OCI-LY7 (cell line): ENCODE data around the gene VIPR2. TPM values are rescaled to one million over a fixed set of nuclear protein-coding genes. Genes with fewer than 3 reads are reported as not detected.

Source experiments
- BruUV-seq: library from RNA; stranded (reverse); fragments of 400-500 nt; replicated peaks from 2 replicates; lab custom pipeline; 2021; lab: Mats Ljungman, UMichigan
- CTCF ChIA-PET: fragments of 300-600 bp; sonication (Branson Sonifier 250); formaldehyde crosslinking; loops from one replicate; lab custom pipeline; 2022; ENCODE audit warnings: antibody characterized with exemption; ENCODE audit not compliant: unreplicated experiment; lab: Charles Lee
- POLR2A ChIA-PET: fragments of 300-600 bp; sonication (Branson Sonifier 250); formaldehyde crosslinking; loops from one replicate; lab custom pipeline; 2022; ENCODE audit warnings: antibody characterized with exemption; lab: Charles Lee
- DNase-seq: peaks from one replicate; pipeline ENCODE4 v3.0.0-alpha.2; 2015; ENCODE audit warnings: low spot score
- H2AFZ ChIP-seq: fragments of 200-600 bp; sonication (generic), shearing (Covaris generic); 2 replicates; pipeline ENCODE4 v1.6.1; 2014; ENCODE audit warnings: mild to moderate bottlenecking, antibody characterized with exemption, low read length, moderate library complexity
- H3K27ac ChIP-seq: fragments of 200-600 bp; sonication (generic); 2 replicates; pipeline ENCODE4 v1.5.1; 2014; ENCODE audit warnings: mixed run types, low read depth, mild to moderate bottlenecking, moderate library complexity, low read length, inconsistent platforms; ENCODE audit not compliant: poor library complexity, severe bottlenecking
- H3K36me3 ChIP-seq: fragments of 200-600 bp; sonication (generic); 2 replicates; pipeline ENCODE4 v1.6.1; 2014; ENCODE audit warnings: mild to moderate bottlenecking, antibody characterized with exemption, low read length, moderate library complexity, mixed read lengths; ENCODE audit not compliant: insufficient read depth
- H3K4me1 ChIP-seq: fragments of 200-600 bp; sonication (generic); 2 replicates; pipeline ENCODE4 v1.5.1; 2014; ENCODE audit warnings: mild to moderate bottlenecking, low read length; ENCODE audit not compliant: insufficient read depth, poor library complexity, severe bottlenecking
- H3K4me2 ChIP-seq: fragments of 200-600 bp; sonication (generic); 2 replicates; pipeline ENCODE4 v1.6.1; 2014; ENCODE audit warnings: mild to moderate bottlenecking, low read length
- H3K4me3 ChIP-seq: fragments of 200-600 bp; sonication (generic); 2 replicates; pipeline ENCODE4 v1.5.1; 2014; ENCODE audit warnings: mild to moderate bottlenecking, low read depth, low read length; ENCODE audit not compliant: poor library complexity, severe bottlenecking
- H3K79me2 ChIP-seq: fragments of 200-600 bp; sonication (generic); 2 replicates; pipeline ENCODE4 v1.6.1; 2016; ENCODE audit warnings: low read depth, mild to moderate bottlenecking, low read length, moderate library complexity, mixed read lengths; ENCODE audit not compliant: insufficient read depth
- H3K9me2 ChIP-seq: fragments of 200-600 bp; sonication (generic); 2 replicates; pipeline ENCODE4 v1.6.1; 2016; ENCODE audit warnings: mild to moderate bottlenecking, low read length, mixed read lengths; ENCODE audit not compliant: insufficient read depth
- H3K9me3 ChIP-seq: fragments of 200-600 bp; sonication (generic); 2 replicates; pipeline ENCODE4 v1.6.1; 2014; ENCODE audit warnings: mild to moderate bottlenecking, mixed run types, low read length, mixed read lengths
- H4K20me1 ChIP-seq: fragments of 200-600 bp; sonication (generic); 2 replicates; pipeline ENCODE4 v1.6.1; 2014; ENCODE audit warnings: mild to moderate bottlenecking, antibody characterized with exemption, low read length, moderate library complexity, mixed read lengths; ENCODE audit not compliant: insufficient read depth
- EZH2phosphoT487 ChIP-seq: fragments of 200-600 bp; sonication (generic); IDR thresholded peaks from 2 replicates; pipeline ENCODE4 v1.6.1; 2018; ENCODE audit warnings: low read depth, borderline replicate concordance, mild to moderate bottlenecking, mixed run types, antibody characterized with exemption, low read length, moderate library complexity, mixed read lengths
- intact Hi-C: fragments of 100-400 bp; cut with micrococcal nuclease; formaldehyde crosslinking; loops from one replicate; pipeline ENCODE4 v1.10.0; 2022; ENCODE audit not compliant: unreplicated experiment
- total RNA-seq, 2 experiments: library from RNA; depleted of rRNA in 1 of 2; stranded (reverse); fragments of >200 nt in 1 of 2; shearing (Covaris generic) in 1 of 2; gene quantifications; 2 replicates each; pipeline ENCODE4 v1.2.3, GENCODE V29; 2014 to 2022
- TF ChIP-seq, protein P1 (sequence below): fragments of 200-600 bp; sonication (generic); conservative IDR thresholded peaks from 2 replicates; pipeline ENCODE4 v1.5.1; 2014; ENCODE audit warnings: mild to moderate bottlenecking, antibody characterized with exemption, low read length, moderate library complexity, mixed read lengths

VIPR2 gene
- total RNA-seq, 2 experiments from 2014 or later: not detected

DNA sequence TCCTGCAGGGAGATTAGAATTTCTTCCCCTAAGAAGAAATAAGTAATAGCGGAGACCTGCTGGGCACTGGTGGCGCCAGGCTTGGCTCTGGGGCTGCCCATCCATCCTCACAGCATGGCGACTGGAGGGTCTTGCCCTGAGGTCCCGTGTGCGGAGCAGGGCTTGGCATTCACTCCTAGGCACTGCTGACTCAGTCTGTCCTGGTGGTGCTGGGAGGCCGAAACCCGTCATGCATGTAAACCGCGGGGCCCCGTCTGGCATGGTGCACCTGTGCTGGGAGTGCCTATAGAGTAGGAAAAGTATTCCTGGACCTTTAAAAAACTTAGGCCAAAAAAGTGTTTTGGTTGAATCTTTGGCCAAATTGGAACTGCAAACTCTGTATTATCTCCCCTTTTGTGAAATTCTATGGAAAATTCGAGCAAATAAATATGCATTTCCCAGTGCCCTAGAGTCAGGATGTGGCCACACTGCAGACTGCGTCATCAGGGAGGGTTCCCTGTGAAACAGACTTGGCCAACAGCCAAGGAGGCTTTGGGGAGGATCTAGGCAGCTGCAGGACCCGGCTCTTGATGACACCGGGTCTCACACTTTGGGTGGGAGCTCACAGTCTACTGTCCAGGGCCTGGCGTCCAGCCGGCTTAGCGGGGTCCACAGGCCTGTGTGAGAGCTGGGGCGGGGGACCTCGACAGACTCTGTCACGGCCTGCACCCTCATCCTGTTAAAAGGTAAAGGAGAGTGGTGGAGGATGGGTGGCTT lies 122.3 kb downstream of the VIPR2 start:
- no peak for DNase-seq
- Histone ChIP-seq H3K4me2 (no peak overlapping the region), H4K20me1 (no peaks in the 10 kb centered on the region), H2AFZ (no peak overlapping the region), H3K27ac (no peak overlapping the region), H3K9me3 (0 out of 2 replicates have a peak, but pooled peaks cover 6% of the 10 kb centered on the region), H3K4me3 (no peak overlapping the region), H3K36me3 (no peaks in the 10 kb centered on the region), H3K4me1 (no peaks in the 10 kb centered on the region), H3K9me2 (no peaks in the 10 kb centered on the region), H3K79me2 (no peaks in the 10 kb centered on the region)
- POLR2A ChIA-PET: no interaction called here
- intact Hi-C loops: no loop called here
- no TSS peak for BruUV-seq
- CTCF ChIA-PET: no interaction called here
- TF ChIP-seq, protein P1, sequence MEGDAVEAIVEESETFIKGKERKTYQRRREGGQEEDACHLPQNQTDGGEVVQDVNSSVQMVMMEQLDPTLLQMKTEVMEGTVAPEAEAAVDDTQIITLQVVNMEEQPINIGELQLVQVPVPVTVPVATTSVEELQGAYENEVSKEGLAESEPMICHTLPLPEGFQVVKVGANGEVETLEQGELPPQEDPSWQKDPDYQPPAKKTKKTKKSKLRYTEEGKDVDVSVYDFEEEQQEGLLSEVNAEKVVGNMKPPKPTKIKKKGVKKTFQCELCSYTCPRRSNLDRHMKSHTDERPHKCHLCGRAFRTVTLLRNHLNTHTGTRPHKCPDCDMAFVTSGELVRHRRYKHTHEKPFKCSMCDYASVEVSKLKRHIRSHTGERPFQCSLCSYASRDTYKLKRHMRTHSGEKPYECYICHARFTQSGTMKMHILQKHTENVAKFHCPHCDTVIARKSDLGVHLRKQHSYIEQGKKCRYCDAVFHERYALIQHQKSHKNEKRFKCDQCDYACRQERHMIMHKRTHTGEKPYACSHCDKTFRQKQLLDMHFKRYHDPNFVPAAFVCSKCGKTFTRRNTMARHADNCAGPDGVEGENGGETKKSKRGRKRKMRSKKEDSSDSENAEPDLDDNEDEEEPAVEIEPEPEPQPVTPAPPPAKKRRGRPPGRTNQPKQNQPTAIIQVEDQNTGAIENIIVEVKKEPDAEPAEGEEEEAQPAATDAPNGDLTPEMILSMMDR: no peak
- TF ChIP-seq EZH2phosphoT487: no peak

GRCh38 chr7:159020987-159021386 lies 123.7 kb downstream of the VIPR2 start:
- intact Hi-C loops: no loop called here
- Histone ChIP-seq H3K27ac (no peak overlapping the region), H3K9me3 (0 out of 2 replicates have a peak, but pooled peaks cover 6% of the 10 kb centered on the region), H3K4me3 (no peak overlapping the region), H4K20me1 (no peaks in the 10 kb centered on the region), H2AFZ (no peak overlapping the region), H3K79me2 (no peaks in the 10 kb centered on the region), H3K4me2 (no peak overlapping the region), H3K4me1 (no peaks in the 10 kb centered on the region), H3K36me3 (no peaks in the 10 kb centered on the region), H3K9me2 (no peaks in the 10 kb centered on the region)
- ChIA-PET CTCF (no interaction called here), POLR2A (no interaction called here)
- no peak for DNase-seq
- BruUV-seq: no TSS peak
- TF ChIP-seq, protein P1: no peak
- no peak for TF ChIP-seq EZH2phosphoT487

DNA sequence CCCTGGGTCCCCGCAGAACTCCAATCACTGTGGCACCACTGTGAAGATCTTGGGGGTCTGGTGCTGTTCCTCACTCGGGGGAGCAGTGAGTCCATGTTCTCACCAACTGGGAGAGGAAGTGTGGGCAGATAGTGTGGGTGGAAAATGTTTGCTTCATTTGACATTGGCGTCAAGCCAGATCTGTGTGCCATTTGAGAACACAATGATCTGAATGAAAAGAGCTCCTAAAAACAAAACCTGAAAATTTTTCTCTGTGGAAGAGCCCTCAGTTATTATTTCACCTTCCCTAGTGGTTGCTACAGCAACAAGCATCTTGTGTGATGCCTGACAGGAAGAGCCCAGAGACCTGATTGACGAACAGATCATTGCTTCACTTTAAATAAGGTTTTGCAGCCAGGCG lies 125.6 kb downstream of the VIPR2 start:
- BruUV-seq: no TSS peak
- intact Hi-C loops: no loop called here

More for the DNA sequence above, 125.6 kb downstream of the VIPR2 start:
- Histone ChIP-seq H3K9me3 (0 out of 2 replicates have a peak, but pooled peaks cover 6% of the 10 kb centered on the region), H3K4me2 (no peak overlapping the region), H3K27ac (no peak overlapping the region), H4K20me1 (no peaks in the 10 kb centered on the region), H3K4me3 (no peak overlapping the region), H2AFZ (no peak overlapping the region), H3K9me2 (no peaks in the 10 kb centered on the region), H3K79me2 (no peaks in the 10 kb centered on the region), H3K4me1 (no peaks in the 10 kb centered on the region), H3K36me3 (no peaks in the 10 kb centered on the region)
- TF ChIP-seq EZH2phosphoT487: no peak
- TF ChIP-seq, protein P1: no peak
- POLR2A ChIA-PET: no interaction called here
- CTCF ChIA-PET: no interaction called here
- DNase-seq: no peak
